Right lobe of liver (tissue), 6 donors: ENCODE results near the gene JAG1. TPM values are rescaled to one million over a fixed set of nuclear protein-coding genes. Genes with fewer than 3 reads are reported as not detected.

Source experiments
- ATAC-seq, 4 donors: fragments of 200-7000 bp; cut with Tn5 transposase; one replicate each; pipeline ENCODE4 v1.9.1; 2020; ENCODE audit warnings: mild to moderate bottlenecking in 4 of 4, moderate library complexity in 4 of 4
- DNase-seq, 3 donors: peaks; one replicate each; pipeline ENCODE4 v3.0.0-alpha.2; 2020
- H3K27ac ChIP-seq, 3 donors: fragments of 200-600 bp; one replicate each; pipeline ENCODE4 v1.8.0; 2022
- H3K27me3 ChIP-seq, 2 donors: fragments of 200-600 bp; one replicate each; pipeline ENCODE4 v1.8.0; 2022
- H3K36me3 ChIP-seq, 4 donors: fragments of 200-600 bp; sonication (generic) in 1 of 4; one replicate each; pipeline versions ENCODE4 v1.5.1 to v1.8.0; 2017 to 2022; ENCODE audit warnings: control low read depth in 1 of 4
- H3K4me1 ChIP-seq, 4 donors: fragments of 200-600 bp; sonication (generic) in 1 of 4; one replicate each; pipeline versions ENCODE4 v1.5.1 to v1.8.0; 2017 to 2022; ENCODE audit warnings: control low read depth in 1 of 4
- H3K4me3 ChIP-seq, 3 donors: fragments of 200-600 bp; one replicate each; pipeline ENCODE4 v1.8.0; 2022
- H3K9me3 ChIP-seq, 4 donors: fragments of 200-600 bp; sonication (generic) in 1 of 4; one replicate each; pipeline versions ENCODE4 v1.5.1 to v1.8.0; 2017 to 2022; ENCODE audit warnings: control low read depth in 1 of 4
- CTCF ChIP-seq, 4 donors: fragments of 200-600 bp in 3 of 4; fragments of 450-650 bp in 1 of 4; IDR thresholded peaks; one replicate each; pipeline versions ENCODE4 v1.5.1 to v1.8.0; 2016 to 2022; ENCODE audit warnings: antibody characterized with exemption in 4 of 4, mild to moderate bottlenecking in 2 of 4
- POLR2A ChIP-seq: fragments of 450-650 bp; IDR thresholded peaks from one replicate; pipeline ENCODE4 v1.6.1; 2017; ENCODE audit warnings: antibody characterized with exemption, mild to moderate bottlenecking
- WGBS: methylation state at CpG from one replicate; pipeline ENCODE4 v1.1.6; 2018; ENCODE audit warnings: low coverage, low lambda C conversion rate; ENCODE audit not compliant: insufficient coverage; ENCODE audit errors: missing lambda C conversion rate; 5-methylcytosine and 5-hydroxymethylcytosine counted together
- intact Hi-C, 2 donors: fragments of 100-400 bp; cut with DNase I; formaldehyde crosslinking; loops; one replicate each; pipeline versions ENCODE4 v1.11.2 to v1.14.1; 2022
- total RNA-seq, 6 experiments: library from RNA; depleted of rRNA in 2 of 6; stranded (reverse); fragments of >200 nt in 2 of 6; fragmentation: NEBNext Ultra II Directional in 3 of 6; extraction: Animal tissue kit (Norgen Biotek cat#: 25700) in 3 of 6; gene quantifications; one replicate each; pipeline versions ENCODE4 v1.1.0 to v1.2.4, GENCODE V29; 2016 to 2023
- donor health status: DM: no; HTN: yes; CAD: no.
- donor health status: DM: no; HTN: no; CAD: no.
- donor health status: DM: no; HTN: no; CAD: no.
- donor health status: DM: no; HTN: yes; CAD: no.
- donor health status: DM: no; HTN: yes; CAD: no.

JAG1 gene
- total RNA-seq, 6 experiments from 2014 or later, result 3.1 to 8.5 (median 6.7) TPM

- H3K36me3 ChIP-seq, result peaks cover 0 to 30% (median 17%) of the 10 kb centered on the region in 4 donors
- no peak for TF ChIP-seq POLR2A
- TF ChIP-seq CTCF (IDR thresholded peaks at IDR 0.05), result no peak
- DNase-seq (no peak), ATAC-seq (no peak)
- H3K4me1 ChIP-seq, result no peaks in the 10 kb centered on the region
- intact Hi-C loops, result no loop called here
- 81% methylated on average over 8 of the region's 14 CpGs for WGBS
- H3K4me3 ChIP-seq, result no peak overlapping the region
- no peaks in the 10 kb centered on the region for H3K9me3 ChIP-seq
- H3K27ac ChIP-seq, result no peak overlapping the region
- H3K27me3 ChIP-seq, result no peaks in the 10 kb centered on the region
Observed at GRCh38 chr20:10644458-10645204, 29.2 kb downstream of the JAG1 start.

- DNase-seq (no peak), ATAC-seq (no peak)
- no peaks in the 10 kb centered on the region for H3K9me3 ChIP-seq
- no peaks in the 10 kb centered on the region for H3K4me1 ChIP-seq
- no peak for TF ChIP-seq POLR2A
- TF ChIP-seq CTCF (IDR thresholded peaks at IDR 0.05), result no peak
- no peak overlapping the region for H3K27ac ChIP-seq
- intact Hi-C loops, result no loop called here
- H3K36me3 ChIP-seq, result peaks cover 0 to 21% (median 10%) of the 10 kb centered on the region in 4 donors
- H3K27me3 ChIP-seq, result no peaks in the 10 kb centered on the region
- H3K4me3 ChIP-seq, result no peak overlapping the region
- WGBS, result no CpG with 5 or more reads among the region's 7 CpGs
Observed at GRCh38 chr20:10643560-10643873, 30.3 kb downstream of the JAG1 start.

GRCh38 chr20:10642856-10643559 lies 30.8 kb downstream of the JAG1 start:
- no peaks in the 10 kb centered on the region for H3K9me3 ChIP-seq
- no peak overlapping the region for H3K27ac ChIP-seq
- H3K36me3 ChIP-seq, result peaks cover 0 to 18% (median 9%) of the 10 kb centered on the region in 4 donors
- no peaks in the 10 kb centered on the region for H3K4me1 ChIP-seq
- DNase-seq (no peak), ATAC-seq (no peak)
- 60% methylated on average over 4 of the region's 4 CpGs for WGBS
- H3K4me3 ChIP-seq, result no peak overlapping the region
- TF ChIP-seq CTCF (IDR thresholded peaks at IDR 0.05) (no peak), POLR2A (no peak)
- H3K27me3 ChIP-seq, result no peaks in the 10 kb centered on the region
- intact Hi-C loops, result no loop called here

- H3K27ac ChIP-seq, result no peak overlapping the region
- peaks cover 0 to 12% (median 5%) of the 10 kb centered on the region in 4 donors for H3K36me3 ChIP-seq
- DNase-seq, result no peak
- H3K4me3 ChIP-seq, result no peak overlapping the region
- ATAC-seq, result no peak
- intact Hi-C loops, result no loop called here
- H3K9me3 ChIP-seq, result no peaks in the 10 kb centered on the region
- TF ChIP-seq POLR2A, result no peak
- no peak for TF ChIP-seq CTCF (IDR thresholded peaks at IDR 0.05)
- H3K27me3 ChIP-seq, result no peaks in the 10 kb centered on the region
- no peaks in the 10 kb centered on the region for H3K4me1 ChIP-seq
- WGBS, result 91% methylated on average over 5 of the region's 7 CpGs
Observed at GRCh38 chr20:10641893-10642292, 31.9 kb downstream of the JAG1 start.
